HL-60 (cell line): ENCODE data around the gene EFNA1.

ENCODE experiments used
- SPI1 ChIP-seq: IDR thresholded peaks from 2 replicates; pipeline ENCODE4 v1.6.1; 2012; ENCODE audit warnings: low read depth, mild to moderate bottlenecking, borderline replicate concordance
- TF ChIP-seq, protein P1 (sequence below): IDR thresholded peaks from one replicate; pipeline ENCODE4 v1.5.1; 2011; ENCODE audit warnings: low read length, control low read depth, inconsistent platforms; ENCODE audit not compliant: insufficient read depth

DNA sequence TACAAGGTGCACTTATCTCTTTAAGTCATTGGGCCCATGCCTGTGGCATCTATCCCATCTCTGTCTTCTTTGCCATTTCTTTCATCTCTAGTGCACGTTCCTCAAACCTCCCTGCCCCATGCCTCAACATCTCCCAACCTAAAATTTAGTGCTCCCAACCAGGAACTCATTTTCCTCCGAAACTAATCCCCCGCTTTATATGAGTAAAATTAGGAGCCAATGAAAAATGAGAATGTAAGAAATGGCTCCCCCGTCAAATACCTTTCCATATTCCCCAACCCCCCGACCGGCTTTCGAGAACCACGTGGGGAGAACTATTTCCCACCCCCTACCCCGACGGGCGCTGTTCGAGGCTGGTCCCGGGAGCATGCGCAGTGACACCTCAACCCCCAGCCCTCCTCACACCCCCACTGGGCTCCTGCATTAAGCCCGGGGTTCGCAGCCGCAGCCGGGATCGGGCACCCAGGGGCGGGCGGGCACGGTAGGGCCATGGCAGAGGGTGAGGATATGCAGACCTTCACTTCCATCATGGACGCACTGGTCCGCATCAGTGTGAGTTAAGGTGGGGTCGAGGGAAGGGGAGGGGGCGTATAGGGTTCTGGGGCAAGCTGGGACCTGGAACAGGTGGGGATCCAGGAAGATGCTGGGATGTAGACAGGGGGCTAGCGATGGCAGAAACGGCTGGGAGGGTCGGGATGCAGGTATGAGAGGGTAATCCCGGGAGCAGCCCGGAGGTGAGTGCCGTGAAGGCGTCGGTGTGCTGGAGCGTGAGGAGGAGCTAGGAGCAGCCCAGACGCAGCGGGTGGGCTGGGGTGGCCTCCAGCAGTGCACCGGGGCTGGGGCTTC lies 46.0 kb downstream of the EFNA1 start, which contains the start of gene TRIM46:
- TF ChIP-seq, protein P1, sequence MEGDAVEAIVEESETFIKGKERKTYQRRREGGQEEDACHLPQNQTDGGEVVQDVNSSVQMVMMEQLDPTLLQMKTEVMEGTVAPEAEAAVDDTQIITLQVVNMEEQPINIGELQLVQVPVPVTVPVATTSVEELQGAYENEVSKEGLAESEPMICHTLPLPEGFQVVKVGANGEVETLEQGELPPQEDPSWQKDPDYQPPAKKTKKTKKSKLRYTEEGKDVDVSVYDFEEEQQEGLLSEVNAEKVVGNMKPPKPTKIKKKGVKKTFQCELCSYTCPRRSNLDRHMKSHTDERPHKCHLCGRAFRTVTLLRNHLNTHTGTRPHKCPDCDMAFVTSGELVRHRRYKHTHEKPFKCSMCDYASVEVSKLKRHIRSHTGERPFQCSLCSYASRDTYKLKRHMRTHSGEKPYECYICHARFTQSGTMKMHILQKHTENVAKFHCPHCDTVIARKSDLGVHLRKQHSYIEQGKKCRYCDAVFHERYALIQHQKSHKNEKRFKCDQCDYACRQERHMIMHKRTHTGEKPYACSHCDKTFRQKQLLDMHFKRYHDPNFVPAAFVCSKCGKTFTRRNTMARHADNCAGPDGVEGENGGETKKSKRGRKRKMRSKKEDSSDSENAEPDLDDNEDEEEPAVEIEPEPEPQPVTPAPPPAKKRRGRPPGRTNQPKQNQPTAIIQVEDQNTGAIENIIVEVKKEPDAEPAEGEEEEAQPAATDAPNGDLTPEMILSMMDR: no peak
- no peak for TF ChIP-seq SPI1
